GM23338 (cell line): ENCODE results near the gene COL4A3. TPM values are rescaled to one million over a fixed set of nuclear protein-coding genes. Genes with fewer than 3 reads are reported as not detected.

Experiments used
- ATAC-seq: fragments of 200-7000 bp; cut with Tn5 transposase; 3 replicates; pipeline ENCODE4 v1.9.1; 2020
- DNase-seq: peaks from one replicate; pipeline ENCODE4 v3.0.0-alpha.2; 2015; ENCODE audit warnings: low spot score
- H2AFZ ChIP-seq: fragments of 200-600 bp; sonication (generic); 2 replicates; pipeline ENCODE4 v1.8.0; 2016; ENCODE audit warnings: antibody characterized with exemption, mild to moderate bottlenecking, moderate library complexity
- H3F3A ChIP-seq: fragments of 200-600 bp; sonication (generic); replicated peaks from 2 replicates; pipeline ENCODE4 v1.8.0; 2017; ENCODE audit warnings: antibody characterized with exemption, mixed run types, low read depth
- H3K27ac ChIP-seq: fragments of 200-600 bp; sonication (generic); 2 replicates; pipeline ENCODE4 v1.6.1; 2016; ENCODE audit warnings: low read depth
- H3K27me3 ChIP-seq: fragments of 200-600 bp; sonication (generic); 2 replicates; pipeline ENCODE4 v1.8.0; 2016; ENCODE audit warnings: mild to moderate bottlenecking, mixed run types, moderate library complexity; ENCODE audit not compliant: insufficient read depth
- H3K36me3 ChIP-seq: fragments of 200-600 bp; sonication (generic); 2 replicates; pipeline ENCODE4 v1.8.0; 2016; ENCODE audit warnings: mild to moderate bottlenecking; ENCODE audit not compliant: insufficient read depth
- H3K4me1 ChIP-seq: fragments of 200-600 bp; sonication (generic); 2 replicates; pipeline ENCODE4 v1.8.0; 2016; ENCODE audit warnings: mild to moderate bottlenecking, moderate library complexity; ENCODE audit not compliant: insufficient read depth
- H3K4me2 ChIP-seq: fragments of 200-600 bp; sonication (generic); 2 replicates; pipeline ENCODE4 v1.7.1; 2017; ENCODE audit warnings: mixed run types
- H3K4me3 ChIP-seq: fragments of 200-600 bp; sonication (generic); 2 replicates; pipeline ENCODE4 v1.6.1; 2016; ENCODE audit warnings: mixed run types
- H3K79me2 ChIP-seq: fragments of 200-600 bp; sonication (generic); replicated peaks from 2 replicates; pipeline ENCODE4 v1.8.0; 2017; ENCODE audit warnings: mild to moderate bottlenecking; ENCODE audit not compliant: insufficient read depth
- H3K9me2 ChIP-seq: fragments of 200-600 bp; sonication (generic); 2 replicates; pipeline ENCODE4 v1.8.0; 2017; ENCODE audit not compliant: insufficient read depth
- H4K20me1 ChIP-seq: fragments of 200-600 bp; sonication (generic); replicated peaks from 2 replicates; pipeline ENCODE4 v1.8.0; 2017; ENCODE audit warnings: mild to moderate bottlenecking; ENCODE audit not compliant: insufficient read depth
- H3K27ac Mint-ChIP-seq: 2 replicates; pipeline ENCODE4 v1.8.0; 2020; ENCODE audit warnings: inconsistent platforms, mild to moderate bottlenecking, moderate library complexity, mixed read lengths
- H3K27me3 Mint-ChIP-seq: 3 replicates; pipeline ENCODE4 v1.8.0; 2022; ENCODE audit warnings: low read depth, mild to moderate bottlenecking, moderate library complexity, mixed read lengths, inconsistent platforms; ENCODE audit not compliant: insufficient read depth, poor library complexity
- H3K36me3 Mint-ChIP-seq: 3 replicates; pipeline ENCODE4 v1.8.0; 2021; ENCODE audit warnings: low read depth, mild to moderate bottlenecking, inconsistent platforms, moderate library complexity, mixed read lengths
- H3K4me1 Mint-ChIP-seq: 3 replicates; pipeline ENCODE4 v1.8.0; 2020; ENCODE audit warnings: mild to moderate bottlenecking, inconsistent platforms, mixed read lengths
- H3K4me3 Mint-ChIP-seq: 3 replicates; pipeline ENCODE4 v1.8.0; 2021; ENCODE audit warnings: moderate library complexity, mild to moderate bottlenecking, inconsistent platforms, mixed read lengths
- H3K9me3 Mint-ChIP-seq: 3 replicates; pipeline ENCODE4 v1.8.0; 2020; ENCODE audit warnings: moderate library complexity, mild to moderate bottlenecking, inconsistent platforms, mixed read lengths
- CREB1 ChIP-seq: fragments of 250-450 bp; sonication (Bioruptor Pico); IDR thresholded peaks from 2 replicates; pipeline ENCODE4 v1.5.0; 2020; ENCODE audit warnings: low read depth, mild to moderate bottlenecking, moderate library complexity
- CTCF ChIP-seq, 2 experiments: fragments of 200-600 bp in 1 of 2; sonication (generic) in 1 of 2; conservative IDR thresholded peaks; 2 replicates each; pipeline versions ENCODE4 v1.5.1 to v1.6.1; 2016 to 2017; ENCODE audit warnings: antibody characterized with exemption in 2 of 2, low read depth in 2 of 2, mild to moderate bottlenecking in 2 of 2, moderate library complexity in 1 of 2
- ETS1 ChIP-seq: IDR thresholded peaks from 2 replicates; pipeline ENCODE4 v1.6.1; 2016; ENCODE audit warnings: antibody characterized with exemption
- EZH2 ChIP-seq: fragments of 200-600 bp; sonication (generic); IDR thresholded peaks from one replicate; pipeline ENCODE4 v1.8.0; 2017; ENCODE audit warnings: antibody characterized with exemption, mild to moderate bottlenecking, low read depth; ENCODE audit not compliant: unreplicated experiment
- EZH2phosphoT487 ChIP-seq: fragments of 200-600 bp; sonication (generic); IDR thresholded peaks from one replicate; pipeline ENCODE4 v1.8.1; 2018; ENCODE audit warnings: antibody characterized with exemption; ENCODE audit not compliant: unreplicated experiment
- JUNB ChIP-seq: IDR thresholded peaks from one replicate; pipeline ENCODE4 v1.6.1; 2016; ENCODE audit warnings: antibody characterized with exemption; ENCODE audit not compliant: unreplicated experiment
- NANOG ChIP-seq: IDR thresholded peaks from 2 replicates; pipeline ENCODE4 v1.6.1; 2016; ENCODE audit warnings: antibody characterized with exemption, borderline replicate concordance
- POLR2AphosphoS5 ChIP-seq: IDR thresholded peaks from 2 replicates; pipeline ENCODE4 v1.6.1; 2016; ENCODE audit warnings: antibody characterized with exemption, low read depth
- REST ChIP-seq: IDR thresholded peaks from one replicate; pipeline ENCODE4 v1.6.1; 2018; ENCODE audit warnings: antibody characterized with exemption; ENCODE audit not compliant: unreplicated experiment
- STAT1 ChIP-seq: IDR thresholded peaks from one replicate; pipeline ENCODE4 v1.6.1; 2016; ENCODE audit warnings: antibody characterized with exemption; ENCODE audit not compliant: unreplicated experiment
- ZNF114 ChIP-seq: fragments of 250-450 bp; sonication (Bioruptor Pico); IDR thresholded peaks from 2 replicates; pipeline ENCODE4 v1.5.0; 2020; ENCODE audit warnings: mild to moderate bottlenecking, moderate library complexity
- ZNF331 ChIP-seq: fragments of 250-450 bp; sonication (Bioruptor Pico); IDR thresholded peaks from 2 replicates; pipeline ENCODE4 v1.5.0; 2020; ENCODE audit warnings: low read depth, mild to moderate bottlenecking, moderate library complexity
- ZNF462 ChIP-seq: fragments of 250-450 bp; sonication (Bioruptor Pico); IDR thresholded peaks from 2 replicates; pipeline ENCODE4 v1.5.0; 2020; ENCODE audit warnings: mild to moderate bottlenecking, moderate library complexity
- polyA plus RNA-seq: library from polyadenylated mRNA; unstranded; fragments of >200 nt; fragmentation: Nextera tagmentation; extraction: Ambion mirVana; gene quantifications from 2 replicates; pipeline ENCODE4 v1.2.1, GENCODE V29; 2016
- total RNA-seq: library from RNA; depleted of rRNA; stranded (reverse); fragments of >200 nt; shearing (Covaris generic); gene quantifications from 2 replicates; pipeline ENCODE4 v1.2.3, GENCODE V29; 2014

COL4A3 gene
- total and polyA plus RNA-seq, 2 experiments from 2014 or later: 1.1 to 3.5 TPM

GRCh38 chr2:227293531-227293930 is 129.1 kb downstream of the COL4A3 start:
- no peaks in the 10 kb centered on the region for H3K9me2 ChIP-seq
- H3K27ac ChIP-seq: no peak overlapping the region
- H3K27me3 ChIP-seq: no peaks in the 10 kb centered on the region
- H3F3A ChIP-seq: no peaks in the 10 kb centered on the region
- no peaks in the 10 kb centered on the region for H3K36me3 ChIP-seq
- DNase-seq: no peak
- H3K27ac Mint-ChIP-seq: no peak overlapping the region
- H3K4me2 ChIP-seq: no peak overlapping the region
- no peaks in the 10 kb centered on the region for H4K20me1 ChIP-seq
- no peaks in the 10 kb centered on the region for H3K27me3 Mint-ChIP-seq
- H3K4me1 ChIP-seq: no peaks in the 10 kb centered on the region
- H2AFZ ChIP-seq: no peak overlapping the region
- no peaks in the 10 kb centered on the region for H3K9me3 Mint-ChIP-seq
- H3K4me3 Mint-ChIP-seq: no peak overlapping the region
- no peak for ATAC-seq
- no peak overlapping the region for H3K4me3 ChIP-seq
- H3K4me1 Mint-ChIP-seq: no peaks in the 10 kb centered on the region
- no peaks in the 10 kb centered on the region for H3K36me3 Mint-ChIP-seq
- TF ChIP-seq REST: no peak
- TF ChIP-seq ZNF331 (CRISPR knock-in tag): no peak
- TF ChIP-seq POLR2AphosphoS5: no peak
- TF ChIP-seq CTCF (conservative IDR thresholded peaks at IDR 0.05; ENCODE audit: low read depth in 2 of 2): no peak
- no peak for TF ChIP-seq ETS1
- TF ChIP-seq ZNF462: no peak
- no peak for TF ChIP-seq ZNF114
- no peak for TF ChIP-seq EZH2phosphoT487
- no peak for TF ChIP-seq JUNB
- no peak for TF ChIP-seq STAT1
- no peak for TF ChIP-seq CREB1
- TF ChIP-seq NANOG: no peak
- no peak for TF ChIP-seq EZH2
- H3K79me2 ChIP-seq: no peaks in the 10 kb centered on the region
